KMS-11 (cell line): ENCODE measurements around the gene PLA2G4E.

Experiments
- H2AFZ ChIP-seq: fragments of 200-600 bp; sonication (generic); 2 replicates; pipeline ENCODE4 v1.6.1; 2016; ENCODE audit warnings: antibody characterized with exemption, mixed run types, low read depth
- H3K27ac ChIP-seq: fragments of 200-600 bp; sonication (generic); 2 replicates; pipeline ENCODE4 v1.6.1; 2016; ENCODE audit warnings: mild to moderate bottlenecking, mixed run types
- H3K27me3 ChIP-seq: fragments of 200-600 bp; sonication (generic); 2 replicates; pipeline ENCODE4 v1.6.1; 2017; ENCODE audit warnings: mild to moderate bottlenecking, low read depth, mixed run types, moderate library complexity; ENCODE audit not compliant: insufficient read depth
- H3K36me3 ChIP-seq: fragments of 200-600 bp; sonication (generic); 2 replicates; pipeline ENCODE4 v1.6.1; 2017; ENCODE audit warnings: mild to moderate bottlenecking, mixed run types; ENCODE audit not compliant: insufficient read depth
- H3K4me1 ChIP-seq: fragments of 200-600 bp; sonication (generic); 2 replicates; pipeline ENCODE4 v1.6.1; 2016; ENCODE audit warnings: mild to moderate bottlenecking, low read depth, mixed run types; ENCODE audit not compliant: poor library complexity, severe bottlenecking
- H3K4me2 ChIP-seq: fragments of 200-600 bp; sonication (generic); 2 replicates; pipeline ENCODE4 v1.7.0; 2016; ENCODE audit warnings: mild to moderate bottlenecking, mixed run types
- H3K4me3 ChIP-seq: fragments of 200-600 bp; sonication (generic); IDR thresholded peaks from 2 replicates; pipeline ENCODE4 v1.6.1; 2017; ENCODE audit warnings: low read depth, low read length, mixed read lengths; ENCODE audit not compliant: insufficient read depth
- H3K79me2 ChIP-seq: fragments of 200-600 bp; sonication (generic); 2 replicates; pipeline ENCODE4 v1.6.1; 2016; ENCODE audit warnings: low read depth, mixed run types; ENCODE audit not compliant: insufficient read depth
- H3K9ac ChIP-seq: fragments of 200-600 bp; sonication (generic); 2 replicates; pipeline ENCODE4 v1.6.1; 2016; ENCODE audit warnings: mild to moderate bottlenecking, mixed run types
- H4K20me1 ChIP-seq: fragments of 200-600 bp; sonication (generic); 2 replicates; pipeline ENCODE4 v1.6.1; 2016; ENCODE audit warnings: mild to moderate bottlenecking, mixed run types; ENCODE audit not compliant: insufficient read depth
- TF ChIP-seq, protein P1 (sequence below): fragments of 200-600 bp; sonication (generic); conservative IDR thresholded peaks from 2 replicates; pipeline ENCODE4 v1.6.1; 2017; ENCODE audit warnings: low read depth, mild to moderate bottlenecking, antibody characterized with exemption, low read length, moderate library complexity, mixed read lengths

PLA2G4E gene

GRCh38 chr15:41993472-41994170, 27.2 kb downstream of the PLA2G4E start:
- Histone ChIP-seq H3K79me2 (no peaks in the 10 kb centered on the region), H3K4me3 (no peak overlapping the region), H4K20me1 (no peaks in the 10 kb centered on the region), H3K4me2 (no peak overlapping the region), H3K27ac (no peak overlapping the region), H3K9ac (no peak overlapping the region), H3K27me3 (no peaks in the 10 kb centered on the region), H3K36me3 (no peaks in the 10 kb centered on the region), H3K4me1 (no peaks in the 10 kb centered on the region), H2AFZ (no peak overlapping the region)
- TF ChIP-seq, protein P1, sequence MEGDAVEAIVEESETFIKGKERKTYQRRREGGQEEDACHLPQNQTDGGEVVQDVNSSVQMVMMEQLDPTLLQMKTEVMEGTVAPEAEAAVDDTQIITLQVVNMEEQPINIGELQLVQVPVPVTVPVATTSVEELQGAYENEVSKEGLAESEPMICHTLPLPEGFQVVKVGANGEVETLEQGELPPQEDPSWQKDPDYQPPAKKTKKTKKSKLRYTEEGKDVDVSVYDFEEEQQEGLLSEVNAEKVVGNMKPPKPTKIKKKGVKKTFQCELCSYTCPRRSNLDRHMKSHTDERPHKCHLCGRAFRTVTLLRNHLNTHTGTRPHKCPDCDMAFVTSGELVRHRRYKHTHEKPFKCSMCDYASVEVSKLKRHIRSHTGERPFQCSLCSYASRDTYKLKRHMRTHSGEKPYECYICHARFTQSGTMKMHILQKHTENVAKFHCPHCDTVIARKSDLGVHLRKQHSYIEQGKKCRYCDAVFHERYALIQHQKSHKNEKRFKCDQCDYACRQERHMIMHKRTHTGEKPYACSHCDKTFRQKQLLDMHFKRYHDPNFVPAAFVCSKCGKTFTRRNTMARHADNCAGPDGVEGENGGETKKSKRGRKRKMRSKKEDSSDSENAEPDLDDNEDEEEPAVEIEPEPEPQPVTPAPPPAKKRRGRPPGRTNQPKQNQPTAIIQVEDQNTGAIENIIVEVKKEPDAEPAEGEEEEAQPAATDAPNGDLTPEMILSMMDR: no peak

DNA sequence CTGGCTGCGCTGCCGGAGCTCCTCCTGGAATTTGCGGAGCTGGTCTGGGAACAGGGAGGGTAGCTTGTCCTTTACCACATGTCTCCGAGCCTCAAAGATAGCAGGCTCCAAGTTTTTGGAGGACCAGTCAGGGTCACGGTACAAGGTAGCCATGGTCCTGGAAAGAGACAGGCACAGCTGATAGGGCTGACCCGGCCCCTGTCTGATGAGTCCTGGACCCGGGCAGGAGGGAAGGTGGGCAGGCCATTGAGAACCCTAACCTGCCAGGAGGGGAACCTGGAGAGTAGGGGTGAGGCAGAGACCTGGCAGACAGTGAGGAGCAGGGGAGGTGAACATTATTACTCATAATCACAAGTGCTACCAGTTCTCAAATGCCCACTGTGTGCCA, 28.0 kb downstream of the PLA2G4E start:
- no peaks in the 10 kb centered on the region for H3K79me2 ChIP-seq
- TF ChIP-seq, protein P1: no peak
- no peak overlapping the region for H2AFZ ChIP-seq
- H4K20me1 ChIP-seq: no peaks in the 10 kb centered on the region
- H3K36me3 ChIP-seq: no peaks in the 10 kb centered on the region
- no peak overlapping the region for H3K27ac ChIP-seq
- H3K4me3 ChIP-seq: no peak overlapping the region
- no peak overlapping the region for H3K9ac ChIP-seq
- H3K27me3 ChIP-seq: no peaks in the 10 kb centered on the region
- H3K4me1 ChIP-seq: no peaks in the 10 kb centered on the region
- no peak overlapping the region for H3K4me2 ChIP-seq

- Histone ChIP-seq H3K4me1 (no peaks in the 10 kb centered on the region), H3K9ac (no peak overlapping the region), H3K4me2 (no peak overlapping the region), H4K20me1 (no peaks in the 10 kb centered on the region), H3K27ac (no peak overlapping the region), H2AFZ (no peak overlapping the region), H3K4me3 (no peak overlapping the region), H3K27me3 (no peaks in the 10 kb centered on the region), H3K79me2 (no peaks in the 10 kb centered on the region), H3K36me3 (no peaks in the 10 kb centered on the region)
- TF ChIP-seq, protein P1: no peak
These were observed 28.6 kb downstream of the PLA2G4E start for GRCh38 chr15:41992151-41992802.

- no peak overlapping the region for H3K27ac ChIP-seq
- no peaks in the 10 kb centered on the region for H3K4me1 ChIP-seq
- H4K20me1 ChIP-seq: no peaks in the 10 kb centered on the region
- H3K79me2 ChIP-seq: no peaks in the 10 kb centered on the region
- H3K9ac ChIP-seq: no peak overlapping the region
- H3K4me2 ChIP-seq: no peak overlapping the region
- TF ChIP-seq, protein P1: no peak
- H3K4me3 ChIP-seq: no peak overlapping the region
- H2AFZ ChIP-seq: no peak overlapping the region
- no peaks in the 10 kb centered on the region for H3K27me3 ChIP-seq
- H3K36me3 ChIP-seq: no peaks in the 10 kb centered on the region
These were observed 30.2 kb downstream of the PLA2G4E start for GRCh38 chr15:41990691-41991090.
